Germinal center (tissue), 1 donor: ENCODE data around the gene TEAD1.

Source experiments
- DNase-seq: peaks from one replicate; pipeline ENCODE4 v3.0.0; 2012; ENCODE audit warnings: mixed read lengths, low spot score

Gene TEAD1

DNA sequence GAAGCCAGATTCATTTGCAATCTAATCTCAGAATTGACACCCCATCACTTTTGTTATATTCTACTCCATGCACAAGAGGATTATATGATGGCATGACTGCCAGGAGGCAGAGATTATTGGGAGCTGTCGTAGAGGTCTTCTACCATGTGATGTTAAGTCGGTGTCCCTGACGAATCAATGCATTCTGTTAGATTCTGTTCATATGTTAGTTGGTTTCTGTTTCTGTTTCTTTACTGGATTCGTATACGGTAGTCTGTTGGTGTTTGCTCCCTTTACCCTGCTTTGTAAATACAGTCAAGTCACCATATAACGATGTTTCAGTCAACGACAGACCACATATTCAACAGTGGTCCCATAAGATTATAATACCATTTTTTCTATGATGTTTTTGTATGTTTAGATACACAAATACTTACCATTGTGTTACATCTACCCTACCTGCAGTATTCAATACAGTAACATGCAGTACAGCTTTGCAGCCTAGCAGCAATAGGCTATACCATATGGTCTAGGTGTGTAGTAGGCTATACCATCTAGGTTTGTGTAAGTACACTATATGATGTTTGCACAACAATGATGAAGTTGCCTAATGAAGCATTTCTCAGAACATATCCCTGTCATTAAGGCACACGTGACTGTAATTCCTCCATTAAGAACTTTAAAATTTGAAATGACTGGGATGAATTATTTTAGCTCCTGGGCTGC lies 312.1 kb downstream of the TEAD1 start:
- DNase-seq: no peak

DNA sequence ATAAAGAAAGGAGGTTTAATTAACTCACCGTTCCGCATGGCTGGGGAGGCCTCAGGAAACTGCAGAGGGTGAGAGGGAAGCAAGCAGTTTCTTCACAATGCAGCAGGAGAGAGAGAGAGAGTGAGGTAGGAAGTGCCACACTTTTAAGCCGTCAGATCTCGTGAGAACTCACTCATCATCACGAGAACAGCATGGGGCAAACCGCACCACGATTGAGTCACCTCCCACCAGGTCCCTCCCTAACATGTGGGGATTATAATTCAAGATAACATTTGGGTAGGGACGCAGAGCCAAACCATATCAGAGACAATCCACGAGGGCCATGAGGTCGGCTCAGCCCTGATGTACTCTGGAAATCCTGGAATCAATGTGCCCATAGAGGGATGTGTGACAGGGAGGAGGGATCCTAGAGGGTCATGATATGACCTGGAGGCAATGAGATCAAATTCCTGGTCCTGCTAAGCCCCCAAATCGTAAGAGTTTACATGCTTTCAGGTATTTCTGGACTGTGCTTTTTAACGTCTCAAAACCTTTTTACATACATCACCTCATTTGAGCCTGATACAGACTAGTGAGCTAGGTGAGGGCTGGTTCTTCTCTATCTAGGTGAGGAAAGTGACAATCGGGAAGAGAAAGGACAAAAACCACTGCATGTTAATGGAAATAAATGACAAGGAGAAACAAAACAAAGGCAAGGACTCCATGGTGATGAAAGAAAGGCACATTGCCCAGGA lies 315.4 kb downstream of the TEAD1 start:
- DNase-seq: no peak

DNA sequence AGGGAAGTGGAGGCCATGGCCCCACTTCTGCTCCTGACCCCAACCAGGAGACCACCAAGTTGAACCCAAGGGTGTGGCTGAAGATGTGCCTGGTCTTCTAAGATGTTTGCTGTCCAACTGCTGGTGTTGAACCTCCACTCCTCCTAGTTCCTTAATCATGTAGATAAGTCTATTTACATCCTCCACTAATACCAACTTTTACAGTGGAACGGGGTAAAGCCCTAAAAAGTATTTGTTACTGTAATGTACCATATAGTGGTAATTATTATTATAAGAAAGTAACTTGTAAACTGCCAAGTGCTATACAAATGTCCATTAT lies 315.9 kb downstream of the TEAD1 start:
- no peak for DNase-seq

DNA sequence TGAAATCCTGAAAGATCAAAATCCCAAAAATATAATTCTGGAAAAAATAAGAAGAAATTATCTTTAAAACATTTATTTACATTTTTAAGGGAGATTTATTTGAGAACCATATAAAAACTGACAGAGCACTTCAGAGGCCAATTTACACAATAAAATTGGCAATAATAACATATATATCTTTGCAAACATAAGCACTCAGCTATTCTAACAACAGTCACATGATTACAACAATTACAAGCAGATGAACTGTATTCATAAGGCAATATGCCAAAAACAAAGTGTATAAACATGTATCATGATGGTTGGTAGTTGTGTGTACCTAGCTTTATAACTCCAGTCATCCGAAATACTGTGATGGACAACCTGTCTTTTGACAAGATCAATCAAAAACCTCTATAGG lies 317.2 kb downstream of the TEAD1 start:
- no peak for DNase-seq

DNA sequence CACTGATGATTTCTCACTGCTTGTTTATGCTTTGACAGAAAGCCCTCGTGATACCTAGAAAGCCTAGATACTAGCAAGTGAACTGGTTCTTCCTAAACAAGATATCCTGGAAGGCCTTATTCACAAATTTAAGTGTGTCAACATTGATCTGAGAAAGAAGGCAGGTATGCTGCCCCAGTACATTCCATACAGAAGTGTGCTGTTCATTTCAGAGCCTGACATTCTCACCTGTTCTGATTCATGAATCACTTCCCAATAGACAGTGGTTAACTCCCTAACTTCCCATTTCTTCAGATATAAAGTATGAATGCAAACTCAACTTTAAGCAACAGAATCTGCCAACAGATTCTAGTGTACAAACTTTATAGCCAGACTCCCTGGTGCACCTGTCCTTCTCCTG lies 319.4 kb downstream of the TEAD1 start:
- no peak for DNase-seq
